Right atrium auricular region (tissue), 2 donors: Measurements from ENCODE around the gene HAX1. TPM values are rescaled to one million over a fixed set of nuclear protein-coding genes. Genes with fewer than 3 reads are reported as not detected.
A peak's percentile ranks its signal among the peaks of the same experiment; 100 is the strongest.
"Not testable (repeated sequence)": the region's sequence is repeated elsewhere in the genome, so short reads cannot be mapped to it uniquely, and the experiment has no call there.

Source experiments
- DNase-seq: peaks from one replicate; pipeline ENCODE4 v3.0.0-alpha.2; 2019; ENCODE audit warnings: low spot score
- H3K27ac ChIP-seq, 2 donors: fragments of 200-600 bp; sonication (generic); 1 replicate in 1 of 2; 2 replicates in 1 of 2; pipeline ENCODE4 v1.5.1; 2016 to 2019
- H3K27me3 ChIP-seq, 2 donors: fragments of 200-600 bp; sonication (generic); one replicate each; pipeline versions ENCODE4 v1.5.1 to v1.6.0; 2017 to 2019
- H3K36me3 ChIP-seq: fragments of 200-600 bp; sonication (generic); one replicate; pipeline ENCODE4 v1.5.1; 2016
- H3K4me1 ChIP-seq, 2 donors: fragments of 200-600 bp; sonication (generic); one replicate each; pipeline versions ENCODE4 v1.5.1 to v1.6.0; 2017 to 2019
- H3K4me3 ChIP-seq, 2 donors: fragments of 200-600 bp; sonication (generic); 1 replicate in 1 of 2; 2 replicates in 1 of 2; pipeline ENCODE4 v1.5.1; 2017 to 2019; ENCODE audit warnings: mild to moderate bottlenecking in 1 of 2, moderate library complexity in 1 of 2
- H3K9me3 ChIP-seq, 2 donors: fragments of 200-600 bp; sonication (generic); one replicate each; pipeline ENCODE4 v1.5.1; 2019
- CTCF ChIP-seq, 2 donors: fragments of 200-600 bp; sonication (generic); IDR thresholded peaks; one replicate each; pipeline ENCODE4 v1.5.1; 2019; ENCODE audit warnings: antibody characterized with exemption in 2 of 2
- total RNA-seq, 2 donors: library from RNA; depleted of rRNA; stranded (reverse); fragments of >200 nt; gene quantifications; one replicate each; pipeline ENCODE4 v1.1.0, GENCODE V29; 2016

The HAX1 gene
- total RNA-seq: 100 to 1,000 TPM; 129 to 168 TPM

GRCh38 chr1:154272217-154272998, at the start of gene HAX1:
Gene HAX1 (plus strand): TSS chr1:154272629. CDS start chr1:154272724, 95 bp downstream.
- DNase-seq: peak; percentile 97
- H3K36me3 ChIP-seq: peaks cover 35% of the 10 kb centered on the region
- TF ChIP-seq CTCF (IDR thresholded peaks at IDR 0.05): peak; percentile 68 to 89

GRCh38 chr1:154222918-154223317, 49.5 kb upstream of the HAX1 start:
- peak overlapping the region in 1 of 2 donors; percentile 97 for H3K27ac ChIP-seq
- no peaks in the 10 kb centered on the region for H3K27me3 ChIP-seq
- no peak for TF ChIP-seq CTCF (IDR thresholded peaks at IDR 0.05)
- H3K4me1 ChIP-seq: peaks cover 0 to 45% of the 10 kb centered on the region in 2 donors
- no peak for DNase-seq
- H3K36me3 ChIP-seq: peaks cover 28% of the 10 kb centered on the region
- H3K9me3 ChIP-seq: no peaks in the 10 kb centered on the region
- no peak overlapping the region for H3K4me3 ChIP-seq

More at GRCh38 chr1:154272217-154272998, at the start of gene HAX1:
- H3K27ac ChIP-seq: peak within 1 kb of the TSS; percentile 87 to 93
- no peaks in the 10 kb centered on the region for H3K9me3 ChIP-seq
- no peaks in the 10 kb centered on the region for H3K27me3 ChIP-seq
- peaks cover 0 to 17% of the 10 kb centered on the region in 2 donors for H3K4me1 ChIP-seq
- H3K4me3 ChIP-seq: peak within 1 kb of the TSS; percentile 81 to 92

GRCh38 chr1:154223621-154224020, 48.8 kb upstream of the HAX1 start:
- Histone ChIP-seq H3K4me1 (peaks cover 0 to 38% of the 10 kb centered on the region in 2 donors), H3K4me3 (no peak overlapping the region), H3K36me3 (peaks cover 28% of the 10 kb centered on the region), H3K9me3 (no peaks in the 10 kb centered on the region), H3K27ac (peak overlapping the region in 1 of 2 donors; percentile 37), H3K27me3 (no peaks in the 10 kb centered on the region)
- no peak for TF ChIP-seq CTCF (IDR thresholded peaks at IDR 0.05)
- no peak for DNase-seq

- Histone ChIP-seq H3K36me3 (peaks cover 38% of the 10 kb centered on the region), H3K27me3 (no peaks in the 10 kb centered on the region), H3K27ac (no peak overlapping the region), H3K4me1 (peaks cover 0 to 28% of the 10 kb centered on the region in 2 donors), H3K9me3 (no peaks in the 10 kb centered on the region), H3K4me3 (no peak overlapping the region)
- no peak for DNase-seq
- no peak for TF ChIP-seq CTCF (IDR thresholded peaks at IDR 0.05)
Observed at GRCh38 chr1:154225370-154225769, 47.1 kb upstream of the HAX1 start.

- not testable (repeated sequence) for H3K4me1 ChIP-seq, DNase-seq, H3K27me3 ChIP-seq, H3K27ac ChIP-seq, H3K9me3 ChIP-seq, H3K4me3 ChIP-seq
- H3K36me3 ChIP-seq: peaks cover 91% of the 10 kb centered on the region
Observed at GRCh38 chr1:154231112-154231511, 41.3 kb upstream of the HAX1 start.

GRCh38 chr1:154233127-154233526, 39.3 kb upstream of the HAX1 start:
- not testable (repeated sequence) for DNase-seq, H3K4me3 ChIP-seq, H3K27ac ChIP-seq, H3K4me1 ChIP-seq, H3K9me3 ChIP-seq, H3K27me3 ChIP-seq
- H3K36me3 ChIP-seq: peaks cover 100% of the 10 kb centered on the region

- no peak overlapping the region for H3K27ac ChIP-seq
- H3K36me3 ChIP-seq: peaks cover 83% of the 10 kb centered on the region
- H3K4me3 ChIP-seq: no peak overlapping the region
- no peak for DNase-seq
- no peaks in the 10 kb centered on the region for H3K9me3 ChIP-seq
- TF ChIP-seq CTCF (IDR thresholded peaks at IDR 0.05): no peak
- no peaks in the 10 kb centered on the region for H3K4me1 ChIP-seq
- H3K27me3 ChIP-seq: no peaks in the 10 kb centered on the region
Observed at GRCh38 chr1:154236855-154237254, 35.6 kb upstream of the HAX1 start.
